HEK293 (cell line): ENCODE data around the gene UQCR11.
A peak's percentile ranks its signal among the peaks of the same experiment; 100 is the strongest.

Source experiments
- FEZF1 ChIP-seq: fragments of 450-650 bp; formaldehyde crosslinking; IDR thresholded peaks from 2 replicates; pipeline ENCODE4 v1.5.1; 2016; ENCODE audit warnings: missing biosample characterization, missing genetic modification characterization
- PRDM1 ChIP-seq: fragments of 450-650 bp; formaldehyde crosslinking; IDR thresholded peaks from 2 replicates; pipeline ENCODE4; 2016; ENCODE audit warnings: missing biosample characterization, missing genetic modification characterization
- WT1 ChIP-seq: fragments of 450-650 bp; formaldehyde crosslinking; IDR thresholded peaks from 2 replicates; pipeline ENCODE4 v1.5.1; 2016; ENCODE audit warnings: missing biosample characterization, missing genetic modification characterization
- ZNF133 ChIP-seq: fragments of 450-650 bp; formaldehyde crosslinking; IDR thresholded peaks from 2 replicates; pipeline ENCODE4 v1.5.1; 2016; ENCODE audit warnings: missing biosample characterization, missing genetic modification characterization
- ZNF366 ChIP-seq: fragments of 450-650 bp; formaldehyde crosslinking; conservative IDR thresholded peaks from 2 replicates; pipeline ENCODE4 v1.5.1; 2016; ENCODE audit warnings: missing biosample characterization, missing genetic modification characterization
- ZNF549 ChIP-seq: fragments of 450-650 bp; IDR thresholded peaks from 2 replicates; pipeline ENCODE4 v1.5.1; 2018; ENCODE audit warnings: missing biosample characterization, missing genetic modification characterization, mild to moderate bottlenecking, inconsistent platforms, moderate library complexity
- ZNF560 ChIP-seq: fragments of 450-650 bp; formaldehyde crosslinking; IDR thresholded peaks from 2 replicates; pipeline ENCODE4 v1.5.1; 2017; ENCODE audit warnings: missing biosample characterization, missing genetic modification characterization, borderline replicate concordance
- ZNF571 ChIP-seq: fragments of 450-650 bp; formaldehyde crosslinking; IDR thresholded peaks from 2 replicates; pipeline ENCODE4 v1.5.0; 2017; ENCODE audit warnings: missing biosample characterization, missing genetic modification characterization
- ZNF623 ChIP-seq: fragments of 450-650 bp; formaldehyde crosslinking; IDR thresholded peaks from 2 replicates; pipeline ENCODE4 v1.5.1; 2016; ENCODE audit warnings: missing biosample characterization, missing genetic modification characterization
- ZNF701 ChIP-seq: fragments of 450-650 bp; formaldehyde crosslinking; IDR thresholded peaks from 2 replicates; pipeline ENCODE4 v1.5.1; 2016; ENCODE audit warnings: missing biosample characterization, missing genetic modification characterization
- ZNF785 ChIP-seq: fragments of 450-650 bp; formaldehyde crosslinking; IDR thresholded peaks from 2 replicates; pipeline ENCODE4 v1.5.1; 2016; ENCODE audit warnings: missing biosample characterization, missing genetic modification characterization
- TF ChIP-seq, protein P1 (sequence below): fragments of 450-650 bp; formaldehyde crosslinking; IDR thresholded peaks from 2 replicates; pipeline ENCODE4 v1.5.1; 2016; ENCODE audit warnings: missing biosample characterization, missing genetic modification characterization
- TF ChIP-seq, protein P2 (sequence below): fragments of 450-650 bp; formaldehyde crosslinking; IDR thresholded peaks from 2 replicates; pipeline ENCODE4 v1.5.1; 2016; ENCODE audit warnings: missing biosample characterization, missing genetic modification characterization
- TF ChIP-seq, protein P3 (sequence below): fragments of 450-650 bp; formaldehyde crosslinking; IDR thresholded peaks from 2 replicates; pipeline ENCODE4 v1.5.1; 2017; ENCODE audit warnings: missing biosample characterization, missing genetic modification characterization
- TF ChIP-seq, protein P4 (sequence below): fragments of 450-650 bp; formaldehyde crosslinking; IDR thresholded peaks from 2 replicates; pipeline ENCODE4 v1.5.1; 2016; ENCODE audit warnings: missing biosample characterization, missing genetic modification characterization
- TF ChIP-seq, protein P5 (sequence below): fragments of 450-650 bp; formaldehyde crosslinking; IDR thresholded peaks from 2 replicates; pipeline ENCODE4 v1.5.1; 2016; ENCODE audit warnings: missing biosample characterization, missing genetic modification characterization
- TF ChIP-seq, protein P6 (sequence below): fragments of 450-650 bp; formaldehyde crosslinking; IDR thresholded peaks from 2 replicates; pipeline ENCODE4 v1.5.0; 2017; ENCODE audit warnings: missing biosample characterization, missing genetic modification characterization, borderline replicate concordance
- TF ChIP-seq, protein P7 (sequence below): fragments of 450-650 bp; formaldehyde crosslinking; IDR thresholded peaks from 2 replicates; pipeline ENCODE4 v1.5.1; 2016; ENCODE audit warnings: missing biosample characterization, missing genetic modification characterization, low read depth
- TF ChIP-seq, protein P8 (sequence below): fragments of 450-650 bp; formaldehyde crosslinking; IDR thresholded peaks from 2 replicates; pipeline ENCODE4 v1.5.1; 2016; ENCODE audit warnings: missing biosample characterization, missing genetic modification characterization, borderline replicate concordance

UQCR11 gene

DNA sequence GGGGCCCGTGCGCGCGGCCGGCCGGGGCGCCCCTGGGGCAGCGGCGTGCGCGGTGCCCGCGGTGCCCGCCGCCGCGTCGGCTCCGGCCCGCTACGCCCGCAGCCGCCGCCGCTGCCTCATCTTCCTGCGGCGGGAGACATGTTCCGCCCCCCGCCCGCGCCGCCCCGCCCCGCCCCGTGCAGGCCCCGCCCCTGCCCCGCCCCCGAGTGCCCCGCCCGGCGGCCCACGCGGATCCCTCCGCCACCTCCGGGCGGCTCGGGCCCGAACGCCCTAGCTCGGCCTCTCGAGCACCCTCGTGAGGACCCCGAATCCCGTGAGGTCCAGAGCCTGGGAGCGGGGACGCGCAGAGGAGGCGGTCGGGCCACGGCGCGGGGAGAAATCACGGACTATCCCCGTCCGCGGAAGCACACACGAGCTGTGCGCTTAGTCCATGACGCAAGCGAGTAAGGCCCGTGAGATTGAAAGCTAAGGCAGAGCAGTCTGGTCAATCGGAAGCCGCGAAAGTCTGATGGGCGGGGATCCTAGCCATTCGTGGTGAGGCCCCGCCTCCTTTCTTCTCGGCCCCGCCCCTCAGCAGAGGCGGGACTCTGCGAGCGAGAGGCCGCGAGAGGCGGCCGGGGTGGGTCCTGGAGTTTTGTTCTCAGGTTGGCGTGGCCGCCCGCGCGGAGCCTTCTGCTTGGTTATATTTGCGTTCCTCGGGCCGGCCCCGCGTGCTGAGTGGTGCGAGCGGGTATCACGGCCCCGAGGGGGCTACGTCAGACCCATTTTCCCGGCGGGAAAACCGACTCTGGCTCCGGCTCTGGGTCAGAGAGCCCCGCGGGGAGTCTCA lies 47.4 kb upstream of the UQCR11 start, which contains the start of gene TCF3 (continued):
- TF ChIP-seq, protein P1, sequence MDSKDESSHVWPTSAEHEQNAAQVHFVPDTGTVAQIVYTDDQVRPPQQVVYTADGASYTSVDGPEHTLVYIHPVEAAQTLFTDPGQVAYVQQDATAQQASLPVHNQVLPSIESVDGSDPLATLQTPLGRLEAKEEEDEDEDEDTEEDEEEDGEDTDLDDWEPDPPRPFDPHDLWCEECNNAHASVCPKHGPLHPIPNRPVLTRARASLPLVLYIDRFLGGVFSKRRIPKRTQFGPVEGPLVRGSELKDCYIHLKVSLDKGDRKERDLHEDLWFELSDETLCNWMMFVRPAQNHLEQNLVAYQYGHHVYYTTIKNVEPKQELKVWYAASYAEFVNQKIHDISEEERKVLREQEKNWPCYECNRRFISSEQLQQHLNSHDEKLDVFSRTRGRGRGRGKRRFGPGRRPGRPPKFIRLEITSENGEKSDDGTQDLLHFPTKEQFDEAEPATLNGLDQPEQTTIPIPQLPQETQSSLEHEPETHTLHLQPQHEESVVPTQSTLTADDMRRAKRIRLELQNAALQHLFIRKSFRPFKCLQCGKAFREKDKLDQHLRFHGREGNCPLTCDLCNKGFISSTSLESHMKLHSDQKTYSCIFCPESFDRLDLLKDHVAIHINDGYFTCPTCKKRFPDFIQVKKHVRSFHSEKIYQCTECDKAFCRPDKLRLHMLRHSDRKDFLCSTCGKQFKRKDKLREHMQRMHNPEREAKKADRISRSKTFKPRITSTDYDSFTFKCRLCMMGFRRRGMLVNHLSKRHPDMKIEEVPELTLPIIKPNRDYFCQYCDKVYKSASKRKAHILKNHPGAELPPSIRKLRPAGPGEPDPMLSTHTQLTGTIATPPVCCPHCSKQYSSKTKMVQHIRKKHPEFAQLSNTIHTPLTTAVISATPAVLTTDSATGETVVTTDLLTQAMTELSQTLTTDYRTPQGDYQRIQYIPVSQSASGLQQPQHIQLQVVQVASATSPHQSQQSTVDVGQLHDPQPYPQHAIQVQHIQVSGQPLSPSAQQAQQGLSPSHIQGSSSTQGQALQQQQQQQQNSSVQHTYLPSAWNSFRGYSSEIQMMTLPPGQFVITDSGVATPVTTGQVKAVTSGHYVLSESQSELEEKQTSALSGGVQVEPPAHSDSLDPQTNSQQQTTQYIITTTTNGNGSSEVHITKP (tag by site-specific recombination), result peak; percentile 69
- TF ChIP-seq ZNF623 (tag by site-specific recombination) (peak; percentile 33), ZNF366 (tag by site-specific recombination) (no peak), WT1 (peak; percentile 79), ZNF549 (tag by site-specific recombination) (no peak), FEZF1 (tag by site-specific recombination) (peak; percentile 37; the same call in 1 of the 2 replicates), ZNF133 (tag by site-specific recombination) (no peak), ZNF560 (tag by site-specific recombination) (no peak), ZNF785 (peak; percentile 73; the same call in 1 of the 2 replicates), ZNF571 (tag by site-specific recombination) (no peak), ZNF701 (tag by site-specific recombination) (no peak), PRDM1 (no peak)
- TF ChIP-seq, protein P2, sequence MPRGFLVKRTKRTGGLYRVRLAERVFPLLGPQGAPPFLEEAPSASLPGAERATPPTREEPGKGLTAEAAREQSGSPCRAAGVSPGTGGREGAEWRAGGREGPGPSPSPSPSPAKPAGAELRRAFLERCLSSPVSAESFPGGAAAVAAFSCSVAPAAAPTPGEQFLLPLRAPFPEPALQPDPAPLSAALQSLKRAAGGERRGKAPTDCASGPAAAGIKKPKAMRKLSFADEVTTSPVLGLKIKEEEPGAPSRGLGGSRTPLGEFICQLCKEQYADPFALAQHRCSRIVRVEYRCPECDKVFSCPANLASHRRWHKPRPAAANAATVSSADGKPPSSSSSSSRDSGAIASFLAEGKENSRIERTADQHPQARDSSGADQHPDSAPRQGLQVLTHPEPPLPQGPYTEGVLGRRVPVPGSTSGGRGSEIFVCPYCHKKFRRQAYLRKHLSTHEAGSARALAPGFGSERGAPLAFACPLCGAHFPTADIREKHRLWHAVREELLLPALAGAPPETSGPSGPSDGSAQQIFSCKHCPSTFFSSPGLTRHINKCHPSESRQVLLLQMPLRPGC (tag by site-specific recombination), result peak; percentile 92
- TF ChIP-seq, protein P3, sequence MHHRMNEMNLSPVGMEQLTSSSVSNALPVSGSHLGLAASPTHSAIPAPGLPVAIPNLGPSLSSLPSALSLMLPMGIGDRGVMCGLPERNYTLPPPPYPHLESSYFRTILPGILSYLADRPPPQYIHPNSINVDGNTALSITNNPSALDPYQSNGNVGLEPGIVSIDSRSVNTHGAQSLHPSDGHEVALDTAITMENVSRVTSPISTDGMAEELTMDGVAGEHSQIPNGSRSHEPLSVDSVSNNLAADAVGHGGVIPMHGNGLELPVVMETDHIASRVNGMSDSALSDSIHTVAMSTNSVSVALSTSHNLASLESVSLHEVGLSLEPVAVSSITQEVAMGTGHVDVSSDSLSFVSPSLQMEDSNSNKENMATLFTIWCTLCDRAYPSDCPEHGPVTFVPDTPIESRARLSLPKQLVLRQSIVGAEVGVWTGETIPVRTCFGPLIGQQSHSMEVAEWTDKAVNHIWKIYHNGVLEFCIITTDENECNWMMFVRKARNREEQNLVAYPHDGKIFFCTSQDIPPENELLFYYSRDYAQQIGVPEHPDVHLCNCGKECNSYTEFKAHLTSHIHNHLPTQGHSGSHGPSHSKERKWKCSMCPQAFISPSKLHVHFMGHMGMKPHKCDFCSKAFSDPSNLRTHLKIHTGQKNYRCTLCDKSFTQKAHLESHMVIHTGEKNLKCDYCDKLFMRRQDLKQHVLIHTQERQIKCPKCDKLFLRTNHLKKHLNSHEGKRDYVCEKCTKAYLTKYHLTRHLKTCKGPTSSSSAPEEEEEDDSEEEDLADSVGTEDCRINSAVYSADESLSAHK (tag by site-specific recombination), result peak; percentile 74
- TF ChIP-seq, protein P4, sequence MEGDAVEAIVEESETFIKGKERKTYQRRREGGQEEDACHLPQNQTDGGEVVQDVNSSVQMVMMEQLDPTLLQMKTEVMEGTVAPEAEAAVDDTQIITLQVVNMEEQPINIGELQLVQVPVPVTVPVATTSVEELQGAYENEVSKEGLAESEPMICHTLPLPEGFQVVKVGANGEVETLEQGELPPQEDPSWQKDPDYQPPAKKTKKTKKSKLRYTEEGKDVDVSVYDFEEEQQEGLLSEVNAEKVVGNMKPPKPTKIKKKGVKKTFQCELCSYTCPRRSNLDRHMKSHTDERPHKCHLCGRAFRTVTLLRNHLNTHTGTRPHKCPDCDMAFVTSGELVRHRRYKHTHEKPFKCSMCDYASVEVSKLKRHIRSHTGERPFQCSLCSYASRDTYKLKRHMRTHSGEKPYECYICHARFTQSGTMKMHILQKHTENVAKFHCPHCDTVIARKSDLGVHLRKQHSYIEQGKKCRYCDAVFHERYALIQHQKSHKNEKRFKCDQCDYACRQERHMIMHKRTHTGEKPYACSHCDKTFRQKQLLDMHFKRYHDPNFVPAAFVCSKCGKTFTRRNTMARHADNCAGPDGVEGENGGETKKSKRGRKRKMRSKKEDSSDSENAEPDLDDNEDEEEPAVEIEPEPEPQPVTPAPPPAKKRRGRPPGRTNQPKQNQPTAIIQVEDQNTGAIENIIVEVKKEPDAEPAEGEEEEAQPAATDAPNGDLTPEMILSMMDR (tag by site-specific recombination), result no peak
- TF ChIP-seq, protein P5, sequence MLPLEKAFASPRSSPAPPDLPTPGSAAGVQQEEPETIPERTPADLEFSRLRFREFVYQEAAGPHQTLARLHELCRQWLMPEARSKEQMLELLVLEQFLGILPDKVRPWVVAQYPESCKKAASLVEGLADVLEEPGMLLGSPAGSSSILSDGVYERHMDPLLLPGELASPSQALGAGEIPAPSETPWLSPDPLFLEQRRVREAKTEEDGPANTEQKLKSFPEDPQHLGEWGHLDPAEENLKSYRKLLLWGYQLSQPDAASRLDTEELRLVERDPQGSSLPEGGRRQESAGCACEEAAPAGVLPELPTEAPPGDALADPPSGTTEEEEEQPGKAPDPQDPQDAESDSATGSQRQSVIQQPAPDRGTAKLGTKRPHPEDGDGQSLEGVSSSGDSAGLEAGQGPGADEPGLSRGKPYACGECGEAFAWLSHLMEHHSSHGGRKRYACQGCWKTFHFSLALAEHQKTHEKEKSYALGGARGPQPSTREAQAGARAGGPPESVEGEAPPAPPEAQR (tag by site-specific recombination), result peak; percentile 98
- TF ChIP-seq, protein P6, sequence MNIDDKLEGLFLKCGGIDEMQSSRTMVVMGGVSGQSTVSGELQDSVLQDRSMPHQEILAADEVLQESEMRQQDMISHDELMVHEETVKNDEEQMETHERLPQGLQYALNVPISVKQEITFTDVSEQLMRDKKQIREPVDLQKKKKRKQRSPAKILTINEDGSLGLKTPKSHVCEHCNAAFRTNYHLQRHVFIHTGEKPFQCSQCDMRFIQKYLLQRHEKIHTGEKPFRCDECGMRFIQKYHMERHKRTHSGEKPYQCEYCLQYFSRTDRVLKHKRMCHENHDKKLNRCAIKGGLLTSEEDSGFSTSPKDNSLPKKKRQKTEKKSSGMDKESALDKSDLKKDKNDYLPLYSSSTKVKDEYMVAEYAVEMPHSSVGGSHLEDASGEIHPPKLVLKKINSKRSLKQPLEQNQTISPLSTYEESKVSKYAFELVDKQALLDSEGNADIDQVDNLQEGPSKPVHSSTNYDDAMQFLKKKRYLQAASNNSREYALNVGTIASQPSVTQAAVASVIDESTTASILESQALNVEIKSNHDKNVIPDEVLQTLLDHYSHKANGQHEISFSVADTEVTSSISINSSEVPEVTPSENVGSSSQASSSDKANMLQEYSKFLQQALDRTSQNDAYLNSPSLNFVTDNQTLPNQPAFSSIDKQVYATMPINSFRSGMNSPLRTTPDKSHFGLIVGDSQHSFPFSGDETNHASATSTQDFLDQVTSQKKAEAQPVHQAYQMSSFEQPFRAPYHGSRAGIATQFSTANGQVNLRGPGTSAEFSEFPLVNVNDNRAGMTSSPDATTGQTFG, result peak; percentile 100
- TF ChIP-seq, protein P7, sequence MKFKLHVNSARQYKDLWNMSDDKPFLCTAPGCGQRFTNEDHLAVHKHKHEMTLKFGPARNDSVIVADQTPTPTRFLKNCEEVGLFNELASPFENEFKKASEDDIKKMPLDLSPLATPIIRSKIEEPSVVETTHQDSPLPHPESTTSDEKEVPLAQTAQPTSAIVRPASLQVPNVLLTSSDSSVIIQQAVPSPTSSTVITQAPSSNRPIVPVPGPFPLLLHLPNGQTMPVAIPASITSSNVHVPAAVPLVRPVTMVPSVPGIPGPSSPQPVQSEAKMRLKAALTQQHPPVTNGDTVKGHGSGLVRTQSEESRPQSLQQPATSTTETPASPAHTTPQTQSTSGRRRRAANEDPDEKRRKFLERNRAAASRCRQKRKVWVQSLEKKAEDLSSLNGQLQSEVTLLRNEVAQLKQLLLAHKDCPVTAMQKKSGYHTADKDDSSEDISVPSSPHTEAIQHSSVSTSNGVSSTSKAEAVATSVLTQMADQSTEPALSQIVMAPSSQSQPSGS, result peak; percentile 99
- TF ChIP-seq, protein P8, sequence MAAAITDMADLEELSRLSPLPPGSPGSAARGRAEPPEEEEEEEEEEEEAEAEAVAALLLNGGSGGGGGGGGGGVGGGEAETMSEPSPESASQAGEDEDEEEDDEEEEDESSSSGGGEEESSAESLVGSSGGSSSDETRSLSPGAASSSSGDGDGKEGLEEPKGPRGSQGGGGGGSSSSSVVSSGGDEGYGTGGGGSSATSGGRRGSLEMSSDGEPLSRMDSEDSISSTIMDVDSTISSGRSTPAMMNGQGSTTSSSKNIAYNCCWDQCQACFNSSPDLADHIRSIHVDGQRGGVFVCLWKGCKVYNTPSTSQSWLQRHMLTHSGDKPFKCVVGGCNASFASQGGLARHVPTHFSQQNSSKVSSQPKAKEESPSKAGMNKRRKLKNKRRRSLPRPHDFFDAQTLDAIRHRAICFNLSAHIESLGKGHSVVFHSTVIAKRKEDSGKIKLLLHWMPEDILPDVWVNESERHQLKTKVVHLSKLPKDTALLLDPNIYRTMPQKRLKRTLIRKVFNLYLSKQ (tag by site-specific recombination), result 0 out of 2 replicates have a peak, but pooled peaks have one; percentile 14
